ENCODE measurements around the gene MATN1.

MATN1 gene

GRCh38 chr1:30679976-30680305 lies 43.4 kb downstream of the MATN1 start:
- H3K9me3 ChIP-seq = peaks cover 0 to 9% (median 0%) of the 10 kb centered on the region in 3 donors
- TF ChIP-seq CTCF (IDR thresholded peaks at IDR 0.05) = no peak
- peaks cover 0 to 57% of the 10 kb centered on the region in 2 donors for H3K27me3 ChIP-seq
- intact Hi-C loops (cut with DNase I; ENCODE audit: low total_unique reads) = no loop called here
- peaks cover 0 to 3% (median 0%) of the 10 kb centered on the region in 4 donors for H3K4me1 ChIP-seq
- DNase-seq = peak in 1 of 2 donors; percentile 35
- H3K36me3 ChIP-seq = no peaks in the 10 kb centered on the region
- no peak overlapping the region for H3K4me3 ChIP-seq
- H3K27ac ChIP-seq = no peak overlapping the region

GRCh38 chr1:30679201-30679975 lies 44.0 kb downstream of the MATN1 start:
- intact Hi-C loops (cut with DNase I; ENCODE audit: low total_unique reads) = no loop called here
- Histone ChIP-seq H3K36me3 (no peaks in the 10 kb centered on the region), H3K9me3 (peaks cover 0 to 10% (median 0%) of the 10 kb centered on the region in 3 donors), H3K4me3 (no peak overlapping the region), H3K4me1 (no peaks in the 10 kb centered on the region), H3K27ac (no peak overlapping the region), H3K27me3 (peaks cover 0 to 51% of the 10 kb centered on the region in 2 donors)
- no peak for TF ChIP-seq CTCF (IDR thresholded peaks at IDR 0.05)
- peak in 1 of 2 donors; percentile 43 for DNase-seq

GRCh38 chr1:30678209-30678608 lies 45.2 kb downstream of the MATN1 start:
- no peaks in the 10 kb centered on the region for H3K4me1 ChIP-seq
- no peak for TF ChIP-seq CTCF (IDR thresholded peaks at IDR 0.05)
- peaks cover 0 to 40% of the 10 kb centered on the region in 2 donors for H3K27me3 ChIP-seq
- intact Hi-C loops (cut with DNase I; ENCODE audit: low total_unique reads) = no loop called here
- no peak overlapping the region for H3K27ac ChIP-seq
- H3K36me3 ChIP-seq = no peaks in the 10 kb centered on the region
- DNase-seq = no peak
- no peak overlapping the region for H3K4me3 ChIP-seq
- peaks cover 0 to 21% (median 0%) of the 10 kb centered on the region in 3 donors for H3K9me3 ChIP-seq

- DNase-seq = no peak
- peaks cover 0 to 23% (median 0%) of the 10 kb centered on the region in 3 donors for H3K9me3 ChIP-seq
- peaks cover 0 to 34% of the 10 kb centered on the region in 2 donors for H3K27me3 ChIP-seq
- H3K4me3 ChIP-seq = no peak overlapping the region
- no peaks in the 10 kb centered on the region for H3K36me3 ChIP-seq
- intact Hi-C loops (cut with DNase I; ENCODE audit: low total_unique reads) = no loop called here
- TF ChIP-seq CTCF (IDR thresholded peaks at IDR 0.05) = no peak
- H3K4me1 ChIP-seq = no peaks in the 10 kb centered on the region
- no peak overlapping the region for H3K27ac ChIP-seq
Measured at GRCh38 chr1:30677471-30677870, 45.9 kb downstream of the MATN1 start.

GRCh38 chr1:30675761-30676160 lies 47.6 kb downstream of the MATN1 start:
- intact Hi-C loops (cut with DNase I; ENCODE audit: low total_unique reads) = no loop called here
- Histone ChIP-seq H3K9me3 (peaks cover 0 to 23% (median 0%) of the 10 kb centered on the region in 3 donors), H3K4me1 (no peaks in the 10 kb centered on the region), H3K4me3 (no peak overlapping the region), H3K27me3 (peaks cover 0 to 26% of the 10 kb centered on the region in 2 donors), H3K36me3 (no peaks in the 10 kb centered on the region), H3K27ac (peak overlapping the region in 1 of 2 donors; percentile 26)
- TF ChIP-seq CTCF (IDR thresholded peaks at IDR 0.05) = no peak
- DNase-seq = no peak
